GM19025 (cell line): ENCODE results near the gene CKM.
"Not testable (repeated sequence)": the region's sequence is repeated elsewhere in the genome, so short reads cannot be mapped to it uniquely, and the experiment has no call there.

ENCODE experiments used
- ATAC-seq: cut with Tn5 transposase; IDR thresholded peaks from one replicate; pipeline ENCODE4 v1.9.1; 2021; ENCODE audit warnings: mild to moderate bottlenecking, low read depth, moderate library complexity; ENCODE audit not compliant: unreplicated experiment

The CKM gene

DNA sequence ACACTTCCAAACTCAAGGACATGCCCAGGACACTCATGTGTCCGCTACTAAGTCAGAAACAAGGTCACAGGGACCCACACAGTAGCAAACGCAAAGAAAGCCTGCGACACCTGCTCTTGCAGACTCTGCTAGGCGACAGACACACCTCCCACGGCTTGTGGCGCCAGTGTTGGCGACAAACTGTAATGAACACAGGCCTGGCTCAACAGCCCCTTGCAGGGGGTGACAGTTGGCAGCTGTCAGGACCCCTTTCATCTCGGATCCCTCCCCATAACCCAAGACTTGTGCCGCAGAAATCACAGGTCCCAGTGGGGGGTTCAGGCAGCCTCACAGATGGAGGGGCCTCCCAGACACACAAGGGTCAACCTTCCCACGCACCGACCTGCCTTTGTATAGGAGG, 364 bp downstream of the CKM start:
- ATAC-seq = no peak

DNA sequence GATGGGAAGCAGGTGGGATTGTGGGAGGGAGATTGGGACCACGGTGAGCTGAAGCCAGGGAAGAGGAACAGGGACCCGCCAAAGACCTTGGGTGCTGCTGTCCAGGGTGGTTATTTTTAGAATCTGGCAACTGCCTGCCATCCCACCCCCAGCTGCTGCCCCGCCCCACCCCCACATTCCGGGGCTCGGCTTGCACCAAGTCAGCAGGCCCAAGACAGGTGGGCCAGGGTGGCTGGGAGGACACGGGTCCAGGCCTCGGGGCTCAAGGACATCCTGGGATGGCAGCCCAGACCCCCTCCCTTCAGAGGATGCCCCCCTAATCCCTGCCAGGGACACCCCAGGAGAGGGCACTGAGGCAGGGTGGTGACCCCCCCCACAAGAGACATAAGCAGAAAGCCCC, 827 bp downstream of the CKM start:
- ATAC-seq = no peak

DNA sequence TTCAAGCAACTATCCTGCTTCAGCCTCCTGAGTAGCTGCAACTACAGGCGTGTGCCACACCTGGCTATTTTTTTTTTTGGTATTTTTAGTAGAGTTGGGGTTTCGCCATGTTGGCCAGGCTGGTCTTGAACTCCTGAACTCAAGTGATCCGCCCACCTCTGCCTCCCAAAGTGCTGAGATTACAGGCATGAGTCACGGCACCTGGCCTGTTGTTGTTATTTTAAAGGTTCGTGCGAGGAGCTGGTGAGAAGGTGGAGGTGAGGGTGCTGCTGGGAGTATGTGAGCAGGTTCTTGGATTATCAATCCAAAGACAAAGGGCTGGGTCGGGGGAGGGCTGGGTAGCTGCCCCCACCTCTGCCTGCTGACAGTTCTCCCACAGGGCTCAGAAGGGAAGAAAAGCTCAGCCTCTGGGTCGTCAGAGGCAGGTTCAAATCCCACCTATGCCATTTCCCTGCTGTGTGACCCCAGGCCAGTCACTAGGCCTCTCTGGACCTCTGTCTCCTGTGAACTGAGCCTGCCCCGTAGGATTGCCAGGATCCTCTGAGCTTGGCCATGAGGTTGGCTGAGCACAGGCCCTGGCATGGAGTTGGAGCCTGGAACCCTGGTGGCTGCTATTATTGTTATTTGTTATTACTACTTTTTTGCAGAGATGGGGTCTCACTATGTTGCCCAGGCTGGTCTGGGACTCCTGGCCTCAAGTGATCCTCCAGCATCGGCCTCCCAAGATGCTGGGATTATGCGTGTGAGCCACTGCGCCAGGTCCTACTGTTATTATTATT, 1.5 kb downstream of the CKM start:
- no peak for ATAC-seq

DNA sequence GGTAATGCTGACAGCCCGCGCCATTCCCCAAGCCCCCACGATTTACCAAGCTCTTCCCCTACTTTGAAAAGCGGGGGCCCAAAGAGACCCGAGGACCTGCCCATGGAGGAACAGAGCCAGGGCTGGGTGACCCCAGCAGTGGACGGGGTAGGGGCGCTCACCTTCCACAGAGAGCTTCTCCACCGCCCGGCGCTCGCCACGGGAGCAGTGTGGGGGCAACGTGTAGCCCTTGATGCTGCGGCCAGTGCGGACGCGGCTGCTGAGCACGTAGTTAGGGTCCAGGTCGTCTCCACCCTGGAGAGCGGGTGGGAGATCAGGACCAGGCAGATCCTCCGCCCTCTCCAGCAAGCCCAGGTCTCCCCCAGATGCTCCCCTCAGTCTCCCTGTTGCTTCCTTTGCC, 7.4 kb downstream of the CKM start:
- no peak for ATAC-seq

DNA sequence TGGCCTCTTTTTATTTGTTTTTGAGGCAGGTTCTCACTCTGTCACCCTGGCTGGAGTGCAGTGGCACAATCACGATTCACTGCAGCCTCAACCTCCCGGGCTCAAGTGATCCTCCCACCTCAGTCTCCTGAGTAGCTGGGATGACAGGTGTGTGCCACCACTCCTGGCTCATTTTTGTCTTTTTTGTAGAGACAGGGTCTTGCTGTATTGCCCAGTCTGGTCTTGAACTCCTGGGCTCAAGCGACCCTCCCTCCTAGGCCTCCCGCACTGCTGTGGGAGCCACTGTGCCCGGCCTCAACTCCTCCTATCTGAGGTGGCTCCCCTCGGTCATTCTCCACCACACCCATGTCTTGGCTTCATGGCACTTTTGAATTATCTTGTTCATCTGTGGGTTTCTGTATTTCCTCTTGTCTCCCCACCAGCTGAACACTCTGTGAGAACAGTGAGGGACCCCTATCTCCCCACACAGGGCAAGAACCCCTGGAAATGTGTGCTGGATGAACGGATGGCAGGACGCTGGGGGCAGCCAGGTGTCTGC, 7.9 kb downstream of the CKM start:
- ATAC-seq = no peak

DNA sequence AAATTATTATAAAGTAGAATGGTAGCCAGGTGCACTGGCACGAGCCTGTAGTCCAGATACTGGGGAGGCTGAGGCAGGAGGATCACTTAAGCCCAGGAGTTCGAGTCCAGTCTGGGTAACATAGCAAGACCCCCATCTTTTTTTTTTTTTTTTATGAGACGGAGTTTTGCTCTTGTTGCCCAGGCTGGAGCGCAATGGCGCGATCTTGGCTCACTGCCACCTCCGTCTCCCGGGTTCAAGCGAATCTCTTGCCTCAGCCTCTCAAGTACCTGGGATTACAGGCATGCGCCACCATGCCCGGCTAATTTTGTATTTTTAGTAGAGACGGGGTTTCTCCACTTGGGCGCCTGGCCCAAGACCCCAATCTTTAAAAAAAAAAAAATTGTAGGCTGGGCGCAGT, 10.4 kb downstream of the CKM start:
- ATAC-seq = not testable (repeated sequence)

DNA sequence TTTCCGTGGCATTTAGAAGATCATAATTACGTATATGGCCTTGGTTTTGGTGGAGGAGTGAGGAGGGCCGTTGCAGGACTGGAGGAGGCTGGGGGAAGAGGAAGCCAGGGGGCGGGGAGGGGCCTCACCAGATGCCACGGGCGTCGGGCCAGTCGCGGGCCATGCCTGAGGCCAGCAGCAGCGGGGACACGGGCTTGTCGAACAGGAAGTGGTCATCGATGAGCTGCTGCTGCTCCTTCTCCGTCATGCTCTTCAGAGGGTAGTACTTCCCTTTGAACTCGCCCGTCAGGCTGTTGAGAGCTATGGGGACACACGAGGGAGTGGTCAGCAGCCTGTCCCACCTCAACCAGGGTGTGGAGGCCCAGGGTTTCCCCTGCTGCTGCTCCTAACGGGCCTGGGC, 11.1 kb downstream of the CKM start:
- ATAC-seq = no peak

DNA sequence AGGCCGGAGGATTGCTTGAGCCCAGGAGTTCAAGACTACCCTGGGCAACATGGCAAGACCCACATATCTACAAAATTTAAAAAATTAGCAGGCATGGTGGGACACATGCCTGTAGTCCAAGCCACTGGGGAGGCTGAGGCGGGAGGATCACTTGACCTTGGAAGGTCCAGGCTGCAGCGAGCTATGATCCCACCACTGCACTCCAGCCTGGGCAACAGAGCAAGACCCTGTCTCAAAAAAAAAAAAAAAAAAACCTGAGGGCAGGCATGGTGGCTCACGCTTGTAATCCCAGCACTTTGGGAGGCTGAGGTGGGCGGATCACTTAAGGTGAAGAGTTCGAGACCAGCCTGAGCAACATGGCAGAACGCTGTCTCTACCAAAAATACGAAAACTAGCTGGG, 13.4 kb downstream of the CKM start:
- not testable (repeated sequence) for ATAC-seq

DNA sequence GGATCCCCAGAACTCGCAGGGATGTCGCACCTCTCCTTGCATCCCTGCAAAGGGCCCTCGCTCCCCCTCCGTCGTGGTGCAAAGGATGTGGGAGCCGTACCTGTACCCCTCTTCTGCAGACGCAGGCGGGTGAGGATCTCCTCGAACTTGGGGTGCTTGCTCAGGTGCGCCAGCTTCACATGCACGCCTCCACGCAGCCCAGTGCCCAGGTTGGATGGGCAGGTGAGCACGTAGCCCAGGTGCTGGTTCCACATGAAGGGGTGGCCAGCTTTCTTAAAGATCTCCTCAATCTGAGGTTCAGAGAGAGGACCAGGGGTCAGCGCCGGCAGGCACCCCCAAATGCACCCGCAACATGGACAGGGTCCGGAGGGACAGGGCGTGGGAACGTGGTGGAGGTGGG, 15.3 kb downstream of the CKM start:
- no peak for ATAC-seq

DNA sequence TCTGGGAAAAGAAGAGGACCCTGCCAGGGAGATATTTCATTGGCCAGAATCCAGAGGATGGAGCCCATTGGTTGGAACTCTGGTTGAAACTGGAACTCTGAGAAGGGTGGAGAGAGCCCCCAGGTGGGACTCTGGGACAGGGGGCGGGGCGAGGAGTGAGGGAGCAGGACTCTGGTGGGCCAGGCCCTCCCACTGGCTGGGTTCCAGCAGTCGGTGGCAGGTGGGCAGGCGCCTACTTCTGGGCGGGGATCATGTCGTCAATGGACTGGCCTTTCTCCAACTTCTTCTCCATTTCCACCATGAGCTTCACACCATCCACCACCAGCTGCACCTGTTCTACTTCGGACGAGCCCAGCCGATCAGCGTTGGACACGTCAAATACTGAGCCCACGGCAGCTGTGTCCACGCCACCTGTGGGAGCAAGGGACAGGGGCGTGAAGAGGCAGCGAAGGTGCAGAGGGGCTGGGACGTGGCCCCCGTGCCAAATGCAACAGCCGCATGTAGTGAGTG, 16.1 kb downstream of the CKM start:
- no peak for ATAC-seq

DNA sequence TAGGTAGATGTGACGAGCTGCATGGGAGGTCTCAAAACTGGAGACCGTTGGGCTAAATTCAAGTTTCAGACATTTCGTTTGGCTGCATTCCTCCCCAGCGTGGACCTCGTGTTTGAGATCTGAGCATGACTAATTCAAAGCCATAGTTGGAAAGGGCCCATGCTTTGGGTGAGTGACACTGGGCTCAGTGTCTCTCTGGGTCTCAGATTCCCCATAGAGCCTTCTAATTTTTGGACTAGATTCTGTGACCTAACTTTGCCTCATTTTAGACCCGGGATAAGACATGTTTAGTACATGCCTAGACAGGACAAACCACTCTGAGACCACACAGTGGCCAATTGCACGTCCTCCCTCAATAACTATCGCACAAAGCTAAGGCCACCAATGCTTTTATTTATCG, 16.6 kb downstream of the CKM start:
- ATAC-seq = no peak

DNA sequence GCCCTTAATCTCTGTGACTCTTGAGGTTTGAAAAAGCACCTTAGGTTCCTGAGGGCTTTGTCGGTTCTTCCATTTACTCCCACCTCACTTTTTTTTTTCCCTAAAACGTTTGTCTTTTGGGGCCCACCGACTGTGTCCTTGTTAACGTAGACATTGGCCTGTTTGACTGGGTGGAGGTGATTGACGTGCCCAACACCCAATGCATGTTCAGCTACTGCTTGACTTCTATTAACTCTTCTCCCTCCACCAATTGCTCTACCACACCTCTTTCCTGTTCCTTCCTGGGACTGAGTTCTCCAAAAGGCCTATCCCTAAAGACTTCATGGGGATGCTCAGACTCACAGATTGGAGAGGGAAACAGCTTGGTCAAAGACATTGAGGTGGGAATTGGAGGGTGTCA, 17.3 kb downstream of the CKM start:
- no peak for ATAC-seq

DNA sequence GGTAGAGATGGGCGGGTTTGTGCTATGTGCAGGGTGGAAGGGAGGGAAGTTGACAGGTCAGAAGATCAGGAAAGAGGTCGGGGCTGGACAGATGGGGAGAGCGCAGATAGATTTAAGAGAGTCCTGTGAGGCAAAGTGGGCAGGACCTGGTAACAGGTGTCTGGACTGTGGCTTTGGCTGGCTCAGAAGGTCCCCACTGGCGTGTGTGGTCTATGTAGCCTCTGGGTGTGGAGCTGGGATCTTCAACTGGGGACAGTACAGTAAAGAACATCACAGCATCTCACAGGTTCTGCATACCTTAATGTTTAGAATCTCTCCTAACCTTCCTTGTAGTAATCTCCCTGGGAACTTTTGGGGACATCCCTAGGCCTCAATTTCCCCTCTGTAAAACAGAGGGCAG, 17.7 kb downstream of the CKM start:
- ATAC-seq = no peak

DNA sequence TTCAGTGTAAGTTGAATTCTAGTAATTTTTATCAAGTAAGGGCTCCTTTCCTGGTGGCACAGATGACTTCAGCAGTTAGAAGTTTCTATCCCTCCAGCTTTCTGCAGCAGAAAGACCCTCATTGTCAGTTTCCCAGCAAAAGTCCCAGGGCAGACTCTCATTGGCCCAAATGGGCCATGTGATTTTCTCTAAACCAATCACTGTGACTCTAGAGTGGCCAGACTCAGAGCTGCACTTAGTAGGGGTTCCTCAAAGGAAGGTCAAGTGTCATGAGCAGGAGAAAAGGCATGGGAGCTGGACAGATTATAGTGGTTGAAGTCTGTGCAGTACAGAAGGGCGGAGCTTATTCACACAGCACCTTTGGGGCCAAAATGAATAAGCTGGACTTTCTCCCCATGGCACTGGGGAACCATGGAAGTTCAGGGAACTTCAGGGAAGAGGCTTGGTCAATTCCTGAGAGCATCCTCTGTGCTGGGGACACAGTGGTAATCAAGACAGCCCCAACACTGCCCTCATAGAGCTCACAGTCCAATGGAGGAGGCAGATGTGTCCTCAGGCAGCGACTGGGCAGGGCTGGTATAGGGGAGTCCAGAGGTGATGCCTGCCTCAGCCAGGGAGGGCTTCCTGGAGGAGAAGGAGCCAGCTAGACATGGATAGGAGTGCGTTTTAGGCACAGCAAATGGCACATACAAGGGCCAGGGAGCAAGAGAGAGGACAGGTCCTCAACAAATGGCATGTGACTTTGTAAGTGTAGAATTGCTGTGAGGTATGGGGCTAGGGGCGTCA, 18.3 kb downstream of the CKM start:
- ATAC-seq = no peak

DNA sequence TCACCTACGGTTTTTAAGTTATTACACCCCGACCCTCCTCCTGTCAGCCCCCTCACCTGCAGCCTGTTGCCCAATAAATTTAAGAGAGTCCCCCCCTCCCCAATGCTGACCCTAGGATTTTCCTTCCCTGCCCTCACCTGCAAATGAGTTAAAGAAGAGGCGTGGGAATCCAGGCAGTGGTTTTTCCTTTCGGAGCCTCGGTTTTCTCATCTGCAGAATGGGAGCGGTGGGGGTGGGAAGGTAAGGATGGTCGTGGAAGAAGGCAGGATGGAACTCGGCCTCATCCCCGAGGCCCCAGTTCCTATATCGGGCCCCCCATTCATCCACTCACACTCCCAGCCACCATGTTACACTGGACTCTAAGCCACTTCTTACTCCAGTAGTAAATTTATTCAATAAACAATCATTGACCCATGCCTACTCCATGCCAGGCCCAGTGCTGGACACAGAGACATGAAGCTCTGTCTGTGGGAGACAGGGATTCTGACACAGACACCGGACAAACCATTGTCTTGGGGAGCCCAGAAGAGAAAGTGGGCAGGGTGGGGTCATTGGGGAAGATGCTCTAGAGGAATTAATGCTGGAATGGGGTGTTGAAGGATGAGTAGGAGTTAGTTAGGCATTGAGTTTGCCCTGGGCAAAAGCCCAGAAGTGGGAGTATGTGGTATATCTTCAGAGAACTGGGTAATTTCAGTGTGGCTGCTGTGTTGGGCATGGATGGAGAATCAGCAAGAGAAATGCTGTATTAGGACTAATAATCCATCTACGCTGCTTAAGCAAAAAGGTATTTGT, 19.2 kb downstream of the CKM start:
- no peak for ATAC-seq

DNA sequence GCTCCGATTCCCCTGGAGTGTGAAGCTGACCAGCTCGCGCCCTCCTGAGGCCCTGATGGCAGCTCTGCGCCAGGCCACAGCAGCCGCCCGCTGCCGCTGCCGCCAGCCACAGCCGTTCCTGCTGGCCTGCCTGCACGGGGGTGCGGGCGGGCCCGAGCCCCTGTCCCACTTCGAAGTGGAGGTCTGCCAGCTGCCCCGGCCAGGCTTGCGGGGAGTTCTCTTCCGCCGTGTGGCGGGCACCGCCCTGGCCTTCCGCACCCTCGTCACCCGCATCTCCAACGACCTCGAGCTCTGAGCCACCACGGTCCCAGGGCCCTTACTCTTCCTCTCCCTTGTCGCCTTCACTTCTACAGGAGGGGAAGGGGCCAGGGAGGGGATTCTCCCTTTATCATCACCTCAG, 20.3 kb downstream of the CKM start:
- ATAC-seq = no peak

DNA sequence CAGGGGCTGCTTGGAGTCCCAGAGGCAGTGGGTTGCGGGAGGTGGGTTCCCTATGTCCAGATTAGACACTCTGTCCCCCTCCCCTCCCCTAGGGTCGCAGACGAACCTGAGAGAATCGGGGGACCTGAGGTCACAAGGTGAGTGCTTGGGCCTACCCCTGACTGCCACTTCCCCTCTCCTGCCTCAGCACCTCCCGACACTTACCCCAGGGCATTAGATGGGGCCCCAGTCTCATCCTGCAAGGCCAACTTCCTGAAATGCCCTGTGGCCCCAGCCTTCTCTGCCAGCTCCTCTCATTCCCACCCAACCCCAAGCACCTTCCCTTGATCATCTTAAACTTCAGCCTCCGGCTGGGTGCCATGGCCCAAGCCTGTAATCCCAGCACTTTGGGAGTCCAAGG, 23.0 kb downstream of the CKM start:
- no peak for ATAC-seq

DNA sequence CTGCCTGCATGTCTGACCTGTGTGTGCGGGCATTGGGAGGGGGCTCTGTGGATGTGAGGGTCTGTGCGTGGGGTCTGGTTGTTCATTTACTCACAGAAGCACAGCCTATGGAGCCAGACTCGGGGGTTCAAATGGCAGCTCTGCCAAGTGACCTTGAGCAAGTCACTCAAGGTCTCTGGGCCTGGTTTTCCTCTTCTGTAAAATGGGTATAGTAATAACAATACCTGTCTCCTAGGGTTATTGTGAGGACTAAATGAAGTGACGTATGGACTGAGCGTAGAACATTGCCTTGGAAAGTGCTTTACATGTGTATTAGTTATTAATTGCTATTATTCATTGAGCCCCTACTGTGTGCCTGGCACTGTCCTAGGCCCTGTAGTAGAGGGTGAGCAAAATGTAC, 24.4 kb downstream of the CKM start:
- ATAC-seq = no peak

DNA sequence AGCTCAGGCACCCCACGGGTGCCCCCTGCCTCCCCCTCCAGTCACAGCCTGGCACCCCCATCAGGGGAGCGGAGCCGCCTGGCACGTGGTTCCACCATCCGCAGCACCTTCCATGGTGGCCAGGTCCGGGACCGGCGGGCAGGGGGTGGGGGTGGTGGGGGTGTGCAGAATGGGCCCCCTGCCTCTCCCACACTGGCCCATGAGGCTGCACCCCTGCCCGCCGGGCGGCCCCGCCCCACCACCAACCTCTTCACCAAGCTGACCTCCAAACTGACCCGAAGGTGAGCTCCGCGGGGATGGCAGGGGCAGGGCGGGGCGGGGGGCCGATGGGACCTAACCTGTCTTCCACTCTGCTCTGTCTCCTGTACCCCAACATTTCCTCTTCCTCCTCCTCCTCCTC, 25.0 kb downstream of the CKM start:
- no peak for ATAC-seq

DNA sequence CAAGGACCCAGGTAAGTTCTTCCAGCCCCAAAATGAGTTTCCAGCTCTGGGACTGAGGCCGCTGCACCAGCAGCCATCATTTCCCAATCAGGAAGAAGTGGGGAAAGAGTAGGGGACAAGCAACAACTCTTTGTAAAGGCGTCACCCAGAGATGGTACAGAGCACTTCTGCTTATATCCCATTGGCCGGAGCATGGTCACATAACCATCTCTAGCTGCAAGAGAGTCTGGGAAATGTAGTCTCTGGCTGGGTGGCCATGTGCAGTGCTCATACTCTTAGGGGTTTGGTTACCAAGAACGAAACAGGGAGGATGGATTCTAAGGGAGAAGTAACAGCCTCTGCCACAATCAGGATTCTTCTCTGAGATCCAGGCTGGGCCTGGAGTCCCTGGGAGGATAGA, 26.3 kb downstream of the CKM start:
- no peak for ATAC-seq

DNA sequence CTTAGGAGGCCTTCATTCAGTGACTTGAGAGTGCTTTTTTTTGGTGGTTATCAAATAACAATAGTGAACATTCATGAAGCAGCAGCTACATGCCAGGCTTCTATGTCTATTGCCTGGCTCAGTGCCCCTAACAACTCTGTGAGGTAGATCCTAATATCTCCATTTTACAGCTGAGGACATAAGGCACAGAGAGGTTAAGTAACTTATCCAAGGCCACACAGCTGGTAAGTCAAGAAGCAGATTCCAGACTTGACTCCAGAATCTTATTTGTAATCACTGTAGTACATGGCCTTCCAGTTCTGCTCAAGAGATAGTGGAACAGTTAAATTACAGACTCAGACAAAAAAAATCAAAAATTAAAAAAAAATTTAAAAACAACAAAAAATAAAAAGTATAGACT, 26.8 kb downstream of the CKM start:
- no peak for ATAC-seq
